GM12878 (cell line): ENCODE results near the gene FRMD5. TPM values are rescaled to one million over a fixed set of nuclear protein-coding genes. Genes with fewer than 3 reads are reported as not detected.

Experiments
- ATAC-seq: fragments of 200-7000 bp; cut with Tn5 transposase; 3 replicates; pipeline ENCODE4 v1.9.1; 2020; ENCODE audit warnings: mild to moderate bottlenecking, moderate library complexity
- BruUV-seq: library from RNA; stranded (reverse); fragments of 400-500 nt; replicated peaks from 2 replicates; lab custom pipeline; 2021; lab: Mats Ljungman, UMichigan
- CTCF ChIA-PET: fragments of 300-600 bp; sonication (Branson Sonifier 250); formaldehyde crosslinking; extraction: SDS; loops from one replicate; lab custom pipeline; 2021; ENCODE audit warnings: inconsistent platforms; lab: Yijun Ruan, JAX
- POLR2A ChIA-PET: fragments of 350-600 bp; formaldehyde crosslinking; extraction: SDS; loops from one replicate; lab custom pipeline; 2021; ENCODE audit warnings: inconsistent platforms; lab: Charles Lee
- RAD21 ChIA-PET: fragments of 300-600 bp; sonication (Branson Sonifier 250); formaldehyde crosslinking; loops from one replicate; lab custom pipeline; 2023; ENCODE audit warnings: antibody characterized with exemption; ENCODE audit not compliant: unreplicated experiment; lab: Charles Lee
- SMC1A ChIA-PET: fragments of 300-600 bp; sonication (Branson Sonifier 250); formaldehyde crosslinking; loops from one replicate; lab custom pipeline; 2023; ENCODE audit not compliant: unreplicated experiment, uncharacterized antibody; lab: Charles Lee
- DNase-seq: peaks from one replicate; pipeline ENCODE4 v3.0.0-alpha.2; 2011; ENCODE audit warnings: low read depth, low spot score
- FAIRE-seq: peaks from 3 replicates; lab custom pipeline; 2011; peaks lifted over from hg19 to GRCh38; lab: Jason Lieb, UNC
- H2AFZ ChIP-seq: 2 replicates; pipeline ENCODE4 v1.6.0; 2011; ENCODE audit warnings: low read depth, low read length, control low read depth; ENCODE audit not compliant: control insufficient read depth
- H3K27ac ChIP-seq: 2 replicates; pipeline ENCODE4 v1.5.1; 2011; ENCODE audit warnings: control low read depth; ENCODE audit not compliant: control insufficient read depth, insufficient read depth
- H3K27me3 ChIP-seq, 2 experiments: replicated peaks in 1 of 2; 2 replicates each; pipeline versions ENCODE4 v1.6.0 to v1.6.1; 2011; ENCODE audit warnings: low read length in 1 of 2; ENCODE audit not compliant: control insufficient read depth in 2 of 2, insufficient read depth in 2 of 2
- H3K36me3 ChIP-seq, 2 experiments: 2 replicates each; pipeline ENCODE4 v1.5.1; 2011; ENCODE audit warnings: low read length in 1 of 2; ENCODE audit not compliant: control insufficient read depth in 2 of 2, insufficient read depth in 2 of 2
- H3K4me1 ChIP-seq: 2 replicates; pipeline ENCODE4 v1.6.1; 2011; ENCODE audit warnings: mild to moderate bottlenecking, low read length, moderate library complexity, mixed read lengths; ENCODE audit not compliant: control insufficient read depth, insufficient read depth
- H3K4me2 ChIP-seq: 2 replicates; pipeline ENCODE4 v1.6.0; 2011; ENCODE audit warnings: control low read depth; ENCODE audit not compliant: control insufficient read depth, insufficient read depth
- H3K4me3 ChIP-seq: fragments of 200-600 bp; sonication (generic); 2 replicates; pipeline ENCODE4 v1.5.1; 2016
- H3K79me2 ChIP-seq: 2 replicates; pipeline ENCODE4 v1.6.0; 2011; ENCODE audit warnings: low read length; ENCODE audit not compliant: control insufficient read depth, insufficient read depth
- H3K9ac ChIP-seq: 2 replicates; pipeline ENCODE4 v1.8.0; 2011; ENCODE audit warnings: low read length, control low read depth, mixed read lengths; ENCODE audit not compliant: control insufficient read depth, insufficient read depth
- H3K9me3 ChIP-seq: replicated peaks from 3 replicates; pipeline ENCODE4 v1.5.1; 2011; ENCODE audit warnings: mild to moderate bottlenecking, low read length; ENCODE audit not compliant: control insufficient read depth, insufficient read depth
- H4K20me1 ChIP-seq: 2 replicates; pipeline ENCODE4 v1.6.0; 2011; ENCODE audit not compliant: control insufficient read depth, insufficient read depth
- CBX3 ChIP-seq: fragments of 200-600 bp; sonication (generic); IDR thresholded peaks from 2 replicates; pipeline ENCODE4 v1.6.1; 2016; ENCODE audit warnings: low read depth, borderline replicate concordance
- CREM ChIP-seq: IDR thresholded peaks from 2 replicates; pipeline ENCODE4 v1.6.1; 2014; ENCODE audit warnings: antibody characterized with exemption, low read depth
- ESRRA ChIP-seq: IDR thresholded peaks from 2 replicates; pipeline ENCODE4 v1.6.1; 2012; ENCODE audit warnings: mild to moderate bottlenecking, low read length, improper control_type of control experiment
- ETV6 ChIP-seq, 2 experiments: fragments of 450-650 bp in 1 of 2; IDR thresholded peaks in 1 of 2; conservative IDR thresholded peaks in 1 of 2; 2 replicates each; pipeline ENCODE4 v1.6.1; 2014; ENCODE audit warnings: antibody characterized with exemption in 1 of 2, borderline replicate concordance in 1 of 2, low read depth in 1 of 2, mild to moderate bottlenecking in 1 of 2, moderate library complexity in 1 of 2
- HCFC1 ChIP-seq: fragments of 150-350 bp; IDR thresholded peaks from 2 replicates; pipeline ENCODE4 v1.6.1; 2014; ENCODE audit warnings: low read length
- HDGF ChIP-seq: fragments of 450-650 bp; IDR thresholded peaks from 2 replicates; pipeline ENCODE4 v1.6.1; 2016; ENCODE audit warnings: antibody characterized with exemption
- IKZF1 ChIP-seq: fragments of 450-650 bp; conservative IDR thresholded peaks from 2 replicates; pipeline ENCODE4 v1.6.1; 2017; ENCODE audit warnings: antibody characterized with exemption, mild to moderate bottlenecking
- IKZF2 ChIP-seq, 2 experiments: fragments of 450-650 bp; IDR thresholded peaks; 2 replicates each; pipeline ENCODE4 v1.6.1; 2017; ENCODE audit warnings: mild to moderate bottlenecking in 2 of 2, moderate library complexity in 2 of 2
- MEF2B ChIP-seq: fragments of 450-650 bp; IDR thresholded peaks from 2 replicates; pipeline ENCODE4 v1.6.1; 2018; ENCODE audit warnings: mild to moderate bottlenecking, moderate library complexity; ENCODE audit not compliant: partially characterized antibody, poor library complexity, severe bottlenecking
- MTA3 ChIP-seq: IDR thresholded peaks from 2 replicates; pipeline ENCODE4 v1.6.1; 2012; ENCODE audit warnings: low read length, inconsistent platforms, borderline replicate concordance
- MYC ChIP-seq: IDR thresholded peaks from 2 replicates; pipeline ENCODE4 v1.6.1; 2011; ENCODE audit warnings: mild to moderate bottlenecking, low read length, moderate library complexity, inconsistent platforms; ENCODE audit not compliant: insufficient read depth, insufficient replicate concordance, insufficient read length, severe bottlenecking
- NBN ChIP-seq: fragments of 450-650 bp; IDR thresholded peaks from 2 replicates; pipeline ENCODE4 v1.6.1; 2016
- NFIC ChIP-seq: IDR thresholded peaks from 2 replicates; pipeline ENCODE4 v1.6.1; 2012; ENCODE audit warnings: low read depth, mild to moderate bottlenecking, inconsistent platforms, low read length, moderate library complexity
- NR2C2 ChIP-seq: IDR thresholded peaks from 2 replicates; pipeline ENCODE4 v1.6.1; 2011; ENCODE audit warnings: borderline replicate concordance, low read depth; ENCODE audit not compliant: control insufficient read depth, insufficient read length
- NRF1 ChIP-seq: conservative IDR thresholded peaks from 2 replicates; pipeline ENCODE4 v1.6.1; 2011; ENCODE audit warnings: mild to moderate bottlenecking, low read depth, low read length, improper control_type of control experiment
- POLR2A ChIP-seq: IDR thresholded peaks from 2 replicates; pipeline ENCODE4 v1.6.1; 2011; ENCODE audit warnings: low read depth, mild to moderate bottlenecking, low read length
- RAD21 ChIP-seq: IDR thresholded peaks from 2 replicates; pipeline ENCODE4 v1.6.1; 2011; ENCODE audit warnings: mild to moderate bottlenecking, low read depth, low read length, moderate library complexity; ENCODE audit not compliant: insufficient read depth
- RCOR1 ChIP-seq: conservative IDR thresholded peaks from 2 replicates; pipeline ENCODE4 v1.6.1; 2012; ENCODE audit warnings: low read depth, low read length, improper control_type of control experiment
- SREBF1 ChIP-seq: IDR thresholded peaks from 2 replicates; pipeline ENCODE4 v1.6.1; 2012; ENCODE audit warnings: mild to moderate bottlenecking, low read length
- TCF12 ChIP-seq: IDR thresholded peaks from 2 replicates; pipeline ENCODE4 v1.6.1; 2011; ENCODE audit warnings: low read depth, mild to moderate bottlenecking, low read length
- YBX1 ChIP-seq: fragments of 450-650 bp; IDR thresholded peaks from 2 replicates; pipeline ENCODE4 v1.6.1; 2016; ENCODE audit warnings: antibody characterized with exemption
- ZNF274 ChIP-seq: IDR thresholded peaks from one replicate; pipeline ENCODE4 v1.8.0; 2011; ENCODE audit not compliant: insufficient read length, insufficient read depth
- WGBS: methylation state at CpG from one replicate; pipeline ENCODE4 v1.1.6; 2016; ENCODE audit warnings: low lambda C conversion rate; ENCODE audit not compliant: insufficient replicate concordance, insufficient coverage; ENCODE audit errors: missing lambda C conversion rate; 5-methylcytosine and 5-hydroxymethylcytosine counted together
- in situ Hi-C: fragments of 300-500 bp; cut with MboI; formaldehyde crosslinking; loops from 9 replicates; pipeline ENCODE4 v1.14.3; 2018; ENCODE audit warnings: mixed read lengths
- intact Hi-C: fragments of 100-400 bp; cut with micrococcal nuclease; formaldehyde crosslinking; loops from one replicate; pipeline ENCODE4 v1.14.2; 2022; ENCODE audit not compliant: unreplicated experiment
- polyA plus RNA-seq, 11 experiments: library from polyadenylated mRNA; depleted of rRNA in 4 of 11; unstranded in 6 of 11; stranded (reverse) in 5 of 11; fragments of >200 nt; fragmentation: Nextera tagmentation in 4 of 11; fragmentation: Illumina TruSeq in 1 of 11; extraction: Ambion mirVana in 4 of 11; extraction: Trizol in 1 of 11; gene quantifications; 1 replicate in 1 of 11; 2 replicates in 10 of 11; pipeline versions ENCODE4 v1.2.1 to v1.2.3, GENCODE V29; 2011 to 2016; ENCODE audit warnings: inconsistent platforms in 2 of 11, missing spikeins in 2 of 11, low read depth in 1 of 11
- total RNA-seq, 4 experiments: library from RNA; depleted of rRNA in 3 of 4; stranded (reverse); fragments of >200 nt in 3 of 4; fragmentation: Illumina TruSeq in 1 of 4; extraction: Trizol in 1 of 4; gene quantifications; 2 replicates each; pipeline versions ENCODE4 v1.2.1 to v1.2.3, GENCODE V29; 2013 to 2021

Gene FRMD5
- total and polyA plus RNA-seq, 10 of the 15 experiments (the other 5 are each of a cell fraction or from before 2014, with no cell fraction given), result 0.26 to 6.4 (median 0.68) TPM; not detected in 1

DNA sequence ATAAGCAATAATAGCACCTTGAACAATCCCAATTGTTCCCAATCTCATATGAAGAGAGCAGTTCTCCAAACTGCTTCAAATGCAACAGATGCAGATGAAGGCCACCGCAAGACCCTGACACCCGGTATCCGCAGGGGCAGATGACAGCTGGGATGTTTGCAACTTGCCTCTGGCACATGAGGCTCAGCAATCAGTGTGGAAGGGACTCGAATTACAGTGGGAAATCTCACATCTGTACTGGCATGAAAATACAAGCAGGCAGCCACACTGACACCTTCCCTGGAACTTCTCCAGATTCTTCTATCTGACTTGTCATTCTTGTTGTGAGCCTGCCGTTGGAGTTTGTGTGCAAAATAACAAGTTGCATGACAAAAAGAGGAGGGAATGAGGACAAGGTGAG is 299.5 kb downstream of the FRMD5 start:
- Histone ChIP-seq H3K4me3 (no peak overlapping the region), H3K4me2 (no peak overlapping the region), H3K27me3 (no peaks in the 10 kb centered on the region), H3K36me3 (no peaks in the 10 kb centered on the region), H4K20me1 (no peaks in the 10 kb centered on the region), H3K9ac (no peak overlapping the region), H3K79me2 (no peaks in the 10 kb centered on the region), H3K27ac (no peak overlapping the region), H3K4me1 (no peaks in the 10 kb centered on the region), H2AFZ (no peak overlapping the region), H3K9me3 (no peaks in the 10 kb centered on the region)
- in situ Hi-C loops, result no loop called here
- DNase-seq, result no peak
- WGBS, result 66% methylated on average over 5 of the region's 5 CpGs
- POLR2A ChIA-PET, result no interaction called here
- intact Hi-C loops, result no loop called here
- ATAC-seq, result no peak
- TF ChIP-seq IKZF1 (no peak), CREM (no peak), ESRRA (no peak), TCF12 (no peak), POLR2A (no peak), MEF2B (no peak), MTA3 (no peak), NFIC (no peak)
- CTCF ChIA-PET, result interaction anchor here (0.6 to 1.7 kb wide), 3 partner anchors 9 to 167 kb away, joined by 3 to 5 read pairs (median 3); no protein-coding TSS in a partner anchor
- no TSS peak for BruUV-seq
- RAD21 ChIA-PET, result no interaction called here
- no peak for FAIRE-seq
- SMC1A ChIA-PET, result interaction anchor here (1.4 kb wide), 1 partner anchor 171 kb away, joined by 3 read pairs; no protein-coding TSS in a partner anchor

DNA sequence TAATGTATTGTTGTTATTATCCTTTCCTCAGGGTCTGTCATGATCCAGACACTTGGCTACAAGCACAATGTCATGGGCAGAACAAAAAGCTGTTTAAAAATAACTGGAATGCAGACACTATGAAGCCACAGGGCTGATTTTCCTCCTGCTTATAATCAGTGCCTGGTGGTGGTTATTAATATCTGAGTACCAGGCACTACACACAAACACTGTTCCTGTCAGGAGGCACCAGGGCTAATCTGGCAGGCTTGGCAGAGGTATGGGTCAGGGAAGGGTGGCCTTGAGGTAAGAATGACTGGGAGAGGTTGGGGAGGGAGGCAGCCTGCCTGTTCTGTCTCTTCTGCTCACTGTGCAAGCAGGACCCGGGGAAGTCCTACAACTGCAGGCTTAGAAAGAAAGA is 301.1 kb downstream of the FRMD5 start:
- H3K36me3 ChIP-seq, result no peaks in the 10 kb centered on the region
- H3K27me3 ChIP-seq, result no peaks in the 10 kb centered on the region
- POLR2A ChIA-PET, result no interaction called here
- in situ Hi-C loops, result no loop called here
- H2AFZ ChIP-seq, result no peak overlapping the region
- no TSS peak for BruUV-seq
- H3K9me3 ChIP-seq, result no peaks in the 10 kb centered on the region
- DNase-seq, result no peak
- H3K4me1 ChIP-seq, result no peaks in the 10 kb centered on the region
- H3K4me3 ChIP-seq, result no peak overlapping the region
- H4K20me1 ChIP-seq, result no peaks in the 10 kb centered on the region
- no peak overlapping the region for H3K4me2 ChIP-seq
- H3K79me2 ChIP-seq, result no peaks in the 10 kb centered on the region
- 88% methylated on average over 1 of the region's 1 CpG for WGBS
- SMC1A ChIA-PET, result no interaction called here
- intact Hi-C loops, result no loop called here
- no peak overlapping the region for H3K9ac ChIP-seq
- H3K27ac ChIP-seq, result no peak overlapping the region
- RAD21 ChIA-PET, result no interaction called here
- no peak for ATAC-seq
- TF ChIP-seq IKZF2 (IDR thresholded peaks at IDR 0.05) (no peak), HDGF (no peak), ZNF274 (no peak), RCOR1 (no peak), HCFC1 (no peak), NRF1 (no peak), YBX1 (no peak), ETV6 (conservative IDR thresholded peaks at IDR 0.05 in 1 of 2, IDR thresholded peaks at IDR 0.05 in 1 of 2; ENCODE audit: borderline replicate concordance in 1 of 2, low read depth in 1 of 2) (no peak), CBX3 (no peak), NR2C2 (no peak), RAD21 (no peak), MYC (no peak), SREBF1 (no peak), NBN (no peak)
- CTCF ChIA-PET, result no interaction called here
- FAIRE-seq, result no peak
